Measurements from ENCODE around the gene SPATA31E1. TPM values are rescaled to one million over a fixed set of nuclear protein-coding genes. Genes with fewer than 3 reads are reported as not detected.

SPATA31E1 gene
- total and polyA plus RNA-seq, 11 donors = not detected

DNA sequence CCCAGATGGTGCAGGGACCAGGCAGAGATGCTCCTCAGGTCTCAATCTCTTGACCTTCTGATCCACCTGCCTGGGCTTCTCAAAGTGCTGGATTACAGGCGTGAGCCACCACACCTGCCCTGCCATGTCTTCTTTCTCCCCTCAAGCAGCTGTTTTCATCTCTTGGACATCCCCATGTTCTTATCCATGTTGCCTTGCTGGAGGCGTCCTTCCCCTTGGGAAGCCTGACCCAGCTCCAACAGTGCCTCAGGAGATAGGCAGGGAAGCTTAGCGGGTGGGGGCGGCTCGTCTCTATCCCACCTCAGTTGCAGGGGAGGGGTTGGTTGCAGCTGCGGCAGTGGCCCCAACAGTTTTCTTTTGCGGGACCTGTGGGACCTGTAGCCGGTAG lies 24.7 kb upstream of the SPATA31E1 start:
- DNase-seq = no peak
- H3K27ac ChIP-seq = no peak overlapping the region
- ATAC-seq = no peak
- intact Hi-C loops (cut with DNase I) = no loop called here
- H3K9me3 ChIP-seq = peaks cover 0 to 23% (median 7%) of the 10 kb centered on the region in 12 donors
- no peaks in the 10 kb centered on the region for H3K4me1 ChIP-seq
- no peak overlapping the region for H3K4me3 ChIP-seq
- no peaks in the 10 kb centered on the region for H3K27me3 ChIP-seq
- 91 to 94% (median 92%) methylated on average over 6 to 8 of the region's 8 CpGs for WGBS, 4 donors
- H3K36me3 ChIP-seq = no peaks in the 10 kb centered on the region
- TF ChIP-seq, protein P1, sequence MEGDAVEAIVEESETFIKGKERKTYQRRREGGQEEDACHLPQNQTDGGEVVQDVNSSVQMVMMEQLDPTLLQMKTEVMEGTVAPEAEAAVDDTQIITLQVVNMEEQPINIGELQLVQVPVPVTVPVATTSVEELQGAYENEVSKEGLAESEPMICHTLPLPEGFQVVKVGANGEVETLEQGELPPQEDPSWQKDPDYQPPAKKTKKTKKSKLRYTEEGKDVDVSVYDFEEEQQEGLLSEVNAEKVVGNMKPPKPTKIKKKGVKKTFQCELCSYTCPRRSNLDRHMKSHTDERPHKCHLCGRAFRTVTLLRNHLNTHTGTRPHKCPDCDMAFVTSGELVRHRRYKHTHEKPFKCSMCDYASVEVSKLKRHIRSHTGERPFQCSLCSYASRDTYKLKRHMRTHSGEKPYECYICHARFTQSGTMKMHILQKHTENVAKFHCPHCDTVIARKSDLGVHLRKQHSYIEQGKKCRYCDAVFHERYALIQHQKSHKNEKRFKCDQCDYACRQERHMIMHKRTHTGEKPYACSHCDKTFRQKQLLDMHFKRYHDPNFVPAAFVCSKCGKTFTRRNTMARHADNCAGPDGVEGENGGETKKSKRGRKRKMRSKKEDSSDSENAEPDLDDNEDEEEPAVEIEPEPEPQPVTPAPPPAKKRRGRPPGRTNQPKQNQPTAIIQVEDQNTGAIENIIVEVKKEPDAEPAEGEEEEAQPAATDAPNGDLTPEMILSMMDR (IDR thresholded peaks at IDR 0.05) = no peak
- no peak for TF ChIP-seq POLR2A (IDR thresholded peaks at IDR 0.05)

DNA sequence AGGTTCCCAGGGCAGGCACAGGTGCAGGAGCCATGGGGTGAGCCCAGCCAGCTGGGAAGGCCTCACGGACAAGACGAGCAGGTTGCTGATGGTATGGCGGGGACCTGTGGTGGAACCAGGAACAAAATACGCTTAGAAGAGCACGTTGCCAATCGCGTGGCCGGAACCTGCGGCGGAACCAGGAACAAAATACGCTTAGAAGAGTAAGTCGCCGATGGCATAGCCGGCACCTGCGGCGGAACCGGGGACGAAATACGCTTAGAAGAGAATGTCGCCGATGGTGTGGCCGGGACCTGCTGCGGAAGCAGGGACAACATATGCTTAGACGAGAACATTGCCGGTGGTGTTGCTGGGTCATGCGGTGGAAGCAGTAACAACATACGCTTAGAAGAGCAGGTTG lies 23.5 kb upstream of the SPATA31E1 start:
- no peak for DNase-seq
- no peaks in the 10 kb centered on the region for H3K27me3 ChIP-seq
- 90 to 98% (median 93%) methylated on average over 27 of the region's 27 CpGs for WGBS, 4 donors
- no peaks in the 10 kb centered on the region for H3K4me1 ChIP-seq
- TF ChIP-seq POLR2A (IDR thresholded peaks at IDR 0.05) = no peak
- TF ChIP-seq, protein P1 (IDR thresholded peaks at IDR 0.05) = no peak
- ATAC-seq = no peak
- peaks cover 0 to 23% (median 7%) of the 10 kb centered on the region in 12 donors for H3K9me3 ChIP-seq
- intact Hi-C loops (cut with DNase I) = no loop called here
- no peak overlapping the region for H3K4me3 ChIP-seq
- H3K27ac ChIP-seq = no peak overlapping the region
- H3K36me3 ChIP-seq = no peaks in the 10 kb centered on the region

DNA sequence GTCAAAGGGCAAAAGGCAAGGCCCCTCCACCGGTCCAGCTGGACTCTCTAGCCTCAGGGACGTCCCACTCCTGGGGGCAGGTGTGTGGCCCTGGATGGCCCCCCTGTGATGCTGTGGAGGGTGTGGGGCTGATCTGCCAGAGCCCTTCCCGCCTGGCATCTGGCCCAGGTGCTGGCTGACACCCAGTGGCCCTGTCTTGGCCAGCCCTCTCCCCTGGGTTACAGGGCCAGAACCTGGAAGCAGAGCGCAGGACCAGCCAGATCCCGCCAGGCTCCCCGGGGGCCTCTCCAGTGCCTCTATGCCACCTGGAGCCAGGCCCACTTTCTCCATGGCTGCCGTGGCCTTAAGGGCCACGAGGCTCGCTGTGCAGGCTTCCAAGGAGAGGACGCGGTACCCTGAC lies 22.9 kb upstream of the SPATA31E1 start:
- Histone ChIP-seq H3K27ac (no peak overlapping the region), H3K4me1 (no peaks in the 10 kb centered on the region), H3K4me3 (no peak overlapping the region), H3K36me3 (no peaks in the 10 kb centered on the region), H3K9me3 (peaks cover 0 to 23% (median 7%) of the 10 kb centered on the region in 12 donors), H3K27me3 (no peaks in the 10 kb centered on the region)
- DNase-seq = no peak
- ATAC-seq = no peak
- TF ChIP-seq, protein P1 (IDR thresholded peaks at IDR 0.05) = no peak
- no peak for TF ChIP-seq POLR2A (IDR thresholded peaks at IDR 0.05)
- intact Hi-C loops (cut with DNase I) = no loop called here
- 77 to 94% (median 81%) methylated on average over 8 to 11 of the region's 11 CpGs for WGBS, 4 donors

DNA sequence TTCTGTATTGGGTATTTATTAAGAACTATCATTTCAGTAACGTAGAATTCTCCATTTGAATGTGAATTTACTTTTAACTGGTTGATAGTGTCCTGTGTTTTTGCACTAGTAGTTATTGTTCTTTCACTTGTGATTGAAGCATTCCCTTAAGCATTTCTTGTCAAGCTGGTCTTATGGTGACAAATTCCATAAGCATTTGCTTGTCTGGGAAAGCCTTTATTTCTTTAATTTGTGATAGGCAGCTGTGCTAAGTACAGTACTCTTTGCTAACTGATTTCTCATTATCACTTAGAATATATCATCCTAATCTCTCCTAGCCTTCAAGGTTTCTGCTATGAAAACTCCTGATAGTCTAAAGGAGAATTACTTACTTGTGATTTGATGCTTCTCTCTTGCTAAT lies 21.3 kb upstream of the SPATA31E1 start:
- ATAC-seq (no peak), DNase-seq (no peak)
- no peaks in the 10 kb centered on the region for H3K4me1 ChIP-seq
- TF ChIP-seq POLR2A (IDR thresholded peaks at IDR 0.05) = no peak
- TF ChIP-seq, protein P1 (IDR thresholded peaks at IDR 0.05) = no peak
- H3K9me3 ChIP-seq = peaks cover 0 to 23% (median 7%) of the 10 kb centered on the region in 12 donors
- 76 to 89% (median 86%) methylated on average over 1 of the region's 1 CpG for WGBS, 4 donors
- H3K27me3 ChIP-seq = no peaks in the 10 kb centered on the region
- no peak overlapping the region for H3K4me3 ChIP-seq
- H3K36me3 ChIP-seq = no peaks in the 10 kb centered on the region
- intact Hi-C loops (cut with DNase I) = no loop called here
- H3K27ac ChIP-seq = no peak overlapping the region

Measured in heart left ventricle (tissue), 16 donors.